H9 (cell line): Measurements from ENCODE around the gene CRYBA2. TPM values are rescaled to one million over a fixed set of nuclear protein-coding genes. Genes with fewer than 3 reads are reported as not detected.

Experiments used
- DNase-seq: peaks from one replicate; pipeline ENCODE4 v3.0.0-alpha.2; 2017
- H2AFZ ChIP-seq: one replicate; pipeline ENCODE4 v1.6.1; 2013; ENCODE audit warnings: mild to moderate bottlenecking, low read length, control low read depth, moderate library complexity
- H2AK5ac ChIP-seq: 2 replicates; pipeline ENCODE4 v1.6.1; 2013; ENCODE audit warnings: low read length, control low read depth, mixed read lengths; ENCODE audit not compliant: insufficient read length
- H2BK120ac ChIP-seq: one replicate; pipeline ENCODE4 v1.6.1; 2013; ENCODE audit warnings: low read depth, mild to moderate bottlenecking, low read length, control low read depth, inconsistent platforms; ENCODE audit not compliant: poor library complexity, severe bottlenecking
- H2BK12ac ChIP-seq: 2 replicates; pipeline ENCODE4 v1.6.1; 2013; ENCODE audit warnings: low read length, control low read depth, mixed read lengths, low read depth; ENCODE audit not compliant: insufficient read length
- H2BK15ac ChIP-seq: 2 replicates; pipeline ENCODE4 v1.6.1; 2013; ENCODE audit warnings: low read depth, low read length, control low read depth
- H2BK20ac ChIP-seq: one replicate; pipeline ENCODE4 v1.6.1; 2013; ENCODE audit warnings: low read depth, mild to moderate bottlenecking, low read length, control low read depth, inconsistent platforms; ENCODE audit not compliant: poor library complexity, severe bottlenecking
- H2BK5ac ChIP-seq: 2 replicates; pipeline ENCODE4 v1.6.1; 2013; ENCODE audit warnings: low read length, control low read depth, mixed read lengths; ENCODE audit not compliant: insufficient read length
- H3K14ac ChIP-seq: 2 replicates; pipeline ENCODE4 v1.6.1; 2013; ENCODE audit warnings: low read length, control low read depth; ENCODE audit not compliant: insufficient read depth
- H3K18ac ChIP-seq: 2 replicates; pipeline ENCODE4 v1.6.1; 2013; ENCODE audit warnings: low read depth, mild to moderate bottlenecking, mixed read lengths, low read length, control low read depth; ENCODE audit not compliant: insufficient read length
- H3K23ac ChIP-seq: 2 replicates; pipeline ENCODE4 v1.6.1; 2013; ENCODE audit warnings: low read length, control low read depth, mixed read lengths, low read depth; ENCODE audit not compliant: insufficient read length
- H3K23me2 ChIP-seq: 2 replicates; pipeline ENCODE4 v1.6.1; 2013; ENCODE audit warnings: low read depth, mild to moderate bottlenecking, mixed read lengths, low read length, control low read depth; ENCODE audit not compliant: insufficient read length, poor library complexity, severe bottlenecking
- H3K27ac ChIP-seq: 2 replicates; pipeline ENCODE4 v1.5.1; 2013; ENCODE audit warnings: low read length, control low read depth, mixed read lengths, low read depth; ENCODE audit not compliant: insufficient read length
- H3K27me3 ChIP-seq: 2 replicates; pipeline ENCODE4 v1.6.1; 2013; ENCODE audit warnings: low read length, control low read depth, inconsistent platforms; ENCODE audit not compliant: insufficient read depth
- H3K4ac ChIP-seq: 2 replicates; pipeline ENCODE4 v1.6.1; 2013; ENCODE audit warnings: low read depth, mild to moderate bottlenecking, control low read depth, inconsistent platforms, low read length, moderate library complexity
- H3K4me1 ChIP-seq: 2 replicates; pipeline ENCODE4 v1.6.1; 2013; ENCODE audit warnings: low read length, control low read depth, inconsistent platforms; ENCODE audit not compliant: insufficient read depth
- H3K4me2 ChIP-seq: 2 replicates; pipeline ENCODE4 v1.6.1; 2013; ENCODE audit warnings: low read length, control low read depth, mixed read lengths; ENCODE audit not compliant: insufficient read length, insufficient read depth
- H3K56ac ChIP-seq: 2 replicates; pipeline ENCODE4 v1.6.1; 2013; ENCODE audit warnings: low read depth, mild to moderate bottlenecking, mixed read lengths, low read length, control low read depth; ENCODE audit not compliant: insufficient read length
- H3K79me1 ChIP-seq: 2 replicates; pipeline ENCODE4 v1.6.1; 2013; ENCODE audit warnings: low read depth, mild to moderate bottlenecking, moderate library complexity, low read length, control low read depth, inconsistent platforms; ENCODE audit not compliant: insufficient read depth, poor library complexity, severe bottlenecking
- H3K79me2 ChIP-seq: 2 replicates; pipeline ENCODE4 v1.6.1; 2013; ENCODE audit warnings: low read length, control low read depth, inconsistent platforms; ENCODE audit not compliant: insufficient read depth
- H3K9ac ChIP-seq: 2 replicates; pipeline ENCODE4 v1.6.1; 2013; ENCODE audit warnings: low read length, control low read depth, mixed read lengths; ENCODE audit not compliant: insufficient read length; ENCODE audit errors: extremely low read depth
- H3K9me3 ChIP-seq: one replicate; pipeline ENCODE4 v1.6.1; 2013; ENCODE audit warnings: low read depth, low read length, inconsistent platforms; ENCODE audit not compliant: control insufficient read depth
- H3T11ph ChIP-seq: one replicate; pipeline ENCODE4 v1.6.1; 2013; ENCODE audit warnings: mild to moderate bottlenecking, low read length, control low read depth, inconsistent platforms
- H4K20me1 ChIP-seq: one replicate; pipeline ENCODE4 v1.6.1; 2013; ENCODE audit not compliant: control insufficient read depth, insufficient read length, insufficient read depth
- H4K5ac ChIP-seq: 2 replicates; pipeline ENCODE4 v1.6.1; 2013; ENCODE audit warnings: low read depth, mild to moderate bottlenecking, mixed read lengths, low read length, control low read depth; ENCODE audit not compliant: insufficient read length
- H4K8ac ChIP-seq: replicated peaks from 2 replicates; pipeline ENCODE4 v1.6.1; 2013; ENCODE audit warnings: low read length, control low read depth, mixed read lengths, low read depth; ENCODE audit not compliant: insufficient read length
- H4K91ac ChIP-seq: 2 replicates; pipeline ENCODE4 v1.6.1; 2013; ENCODE audit warnings: low read depth, mild to moderate bottlenecking, moderate library complexity, mixed read lengths, low read length, control low read depth; ENCODE audit not compliant: insufficient read length
- H3K27ac Mint-ChIP-seq, 3 experiments: 2 replicates in 2 of 3; 3 replicates in 1 of 3; pipeline ENCODE4 v1.8.0; 2020 to 2021; ENCODE audit warnings: mixed read lengths in 3 of 3, mild to moderate bottlenecking in 1 of 3, moderate library complexity in 1 of 3
- H3K27me3 Mint-ChIP-seq: 2 replicates; pipeline ENCODE4 v1.8.0; 2021; ENCODE audit warnings: low read depth, mild to moderate bottlenecking, moderate library complexity, mixed read lengths
- H3K36me3 Mint-ChIP-seq, 3 experiments: 2 replicates in 2 of 3; 3 replicates in 1 of 3; pipeline ENCODE4 v1.8.0; 2020 to 2021; ENCODE audit warnings: low read depth in 3 of 3, mixed read lengths in 3 of 3; ENCODE audit not compliant: insufficient read depth in 1 of 3
- H3K4me1 Mint-ChIP-seq, 2 experiments: 2 replicates each; pipeline ENCODE4 v1.8.0; 2020; ENCODE audit warnings: mixed read lengths in 2 of 2
- H3K4me3 Mint-ChIP-seq, 2 experiments: 2 replicates in 1 of 2; 3 replicates in 1 of 2; pipeline ENCODE4 v1.8.0; 2020 to 2021; ENCODE audit warnings: mild to moderate bottlenecking in 2 of 2, mixed read lengths in 2 of 2, moderate library complexity in 1 of 2
- H3K9me3 Mint-ChIP-seq, 2 experiments: 2 replicates in 1 of 2; 3 replicates in 1 of 2; pipeline ENCODE4 v1.8.0; 2020; ENCODE audit warnings: mild to moderate bottlenecking in 2 of 2, mixed read lengths in 2 of 2, moderate library complexity in 1 of 2
- CTCF ChIP-seq: fragments of 200-600 bp; sonication (generic); conservative IDR thresholded peaks from 3 replicates; pipeline ENCODE4 v1.8.0; 2021; ENCODE audit warnings: antibody characterized with exemption, mild to moderate bottlenecking
- WGBS: extraction: QIAGEN DNeasy Blood & Tissue Kit; methylation state at CpG from one replicate; pipeline ENCODE4 v1.1.7; 2013; ENCODE audit warnings: missing lambda C conversion rate, low lambda C conversion rate, mixed read lengths; ENCODE audit not compliant: insufficient read length; ENCODE audit errors: extremely low coverage; 5-methylcytosine and 5-hydroxymethylcytosine counted together
- total RNA-seq: library from RNA; stranded (reverse); gene quantifications from 2 replicates; pipeline ENCODE4 v1.2.1, GENCODE V29; 2021

Gene CRYBA2
- total RNA-seq, 1 experiment from 2014 or later: not detected

DNA sequence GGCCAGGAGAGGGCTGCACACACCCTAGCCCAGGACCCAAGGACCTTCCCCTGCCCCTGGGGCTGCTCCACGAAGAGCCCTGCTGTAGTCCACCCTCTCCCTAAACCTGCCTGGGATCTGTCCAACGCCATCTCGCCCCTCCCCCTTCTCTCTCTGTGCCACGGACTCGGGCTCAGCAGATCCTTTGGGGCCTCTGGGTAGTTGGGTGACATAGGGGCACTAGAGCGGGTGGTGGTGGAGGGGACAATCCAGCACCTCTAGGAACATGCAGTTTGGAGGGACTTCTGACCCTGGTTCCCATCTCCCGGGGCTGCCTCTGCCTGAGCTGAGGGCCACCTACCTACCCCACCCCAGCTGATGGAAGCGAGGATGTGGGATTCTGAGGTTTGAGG lies 7.3 kb upstream of the CRYBA2 start:
- Histone ChIP-seq H4K20me1 (no peaks in the 10 kb centered on the region), H3K23ac (no peak overlapping the region), H3K79me2 (no peaks in the 10 kb centered on the region), H4K91ac (no peak overlapping the region), H3K4ac (no peak overlapping the region), H3K9ac (no peak overlapping the region), H2AFZ (no peak overlapping the region), H3K27me3 (peaks cover 81% of the 10 kb centered on the region), H4K8ac (no peak overlapping the region), H3K4me2 (no peak overlapping the region), H2BK15ac (no peak overlapping the region), H2BK5ac (no peak overlapping the region), H2BK120ac (no peak overlapping the region), H4K5ac (no peak overlapping the region), H3K9me3 (no peaks in the 10 kb centered on the region), H3K27ac (no peak overlapping the region), H2AK5ac (no peak overlapping the region), H2BK20ac (no peak overlapping the region), H3K18ac (no peak overlapping the region), H3K23me2 (peaks cover 10% of the 10 kb centered on the region), H2BK12ac (no peak overlapping the region), H3K4me1 (peaks cover 9% of the 10 kb centered on the region; the same call in 1 of the 2 replicates), H3K79me1 (no peaks in the 10 kb centered on the region), H3T11ph (no peak overlapping the region), H3K14ac (no peak overlapping the region), H3K56ac (no peak overlapping the region)
- peak; percentile 37 for DNase-seq
- Mint-ChIP-seq H3K4me1 (peaks cover 32 to 42% of the 10 kb centered on the region in 2 experiments), H3K4me3 (peak overlapping the region in 1 of 2 experiments; percentile 50; a peak in 2 of 5 replicates), H3K27ac (no peak overlapping the region), H3K27me3 (peaks cover 99% of the 10 kb centered on the region), H3K9me3 (peaks cover 0 to 6% of the 10 kb centered on the region in 2 experiments; a peak in 2 of 5 replicates), H3K36me3 (no peaks in the 10 kb centered on the region; a peak in 1 of 7 replicates)
- WGBS: no CpG with 5 or more reads among the region's 8 CpGs
- no peak for TF ChIP-seq CTCF
